ENCODE measurements around the gene NMBR.

The NMBR gene

DNA sequence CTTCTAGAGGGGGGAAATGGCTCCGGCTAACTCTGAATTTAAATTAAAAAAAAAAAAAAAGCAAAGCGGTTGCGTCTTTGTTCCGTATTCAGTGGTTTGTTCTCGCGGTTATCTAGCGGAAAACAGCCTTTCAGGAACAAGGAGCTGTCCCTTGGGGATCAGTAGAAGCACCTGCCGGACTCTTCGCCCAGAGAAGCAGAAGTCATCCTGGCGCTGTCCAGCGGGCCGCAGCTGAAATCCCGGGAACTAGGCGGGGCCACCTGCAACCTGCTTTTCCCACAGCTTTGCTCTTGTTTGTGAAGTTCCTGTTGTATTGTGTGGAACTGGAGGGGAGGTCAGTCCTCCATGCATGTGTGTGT is 58.1 kb downstream of the NMBR start:
- no peak for DNase-seq (ENCODE audit: extremely low read depth, low read depth)
- H3K4me3 ChIP-seq (replicated peaks; ENCODE audit: low read depth, low read length), result no peak overlapping the region
- TF ChIP-seq, protein P1, sequence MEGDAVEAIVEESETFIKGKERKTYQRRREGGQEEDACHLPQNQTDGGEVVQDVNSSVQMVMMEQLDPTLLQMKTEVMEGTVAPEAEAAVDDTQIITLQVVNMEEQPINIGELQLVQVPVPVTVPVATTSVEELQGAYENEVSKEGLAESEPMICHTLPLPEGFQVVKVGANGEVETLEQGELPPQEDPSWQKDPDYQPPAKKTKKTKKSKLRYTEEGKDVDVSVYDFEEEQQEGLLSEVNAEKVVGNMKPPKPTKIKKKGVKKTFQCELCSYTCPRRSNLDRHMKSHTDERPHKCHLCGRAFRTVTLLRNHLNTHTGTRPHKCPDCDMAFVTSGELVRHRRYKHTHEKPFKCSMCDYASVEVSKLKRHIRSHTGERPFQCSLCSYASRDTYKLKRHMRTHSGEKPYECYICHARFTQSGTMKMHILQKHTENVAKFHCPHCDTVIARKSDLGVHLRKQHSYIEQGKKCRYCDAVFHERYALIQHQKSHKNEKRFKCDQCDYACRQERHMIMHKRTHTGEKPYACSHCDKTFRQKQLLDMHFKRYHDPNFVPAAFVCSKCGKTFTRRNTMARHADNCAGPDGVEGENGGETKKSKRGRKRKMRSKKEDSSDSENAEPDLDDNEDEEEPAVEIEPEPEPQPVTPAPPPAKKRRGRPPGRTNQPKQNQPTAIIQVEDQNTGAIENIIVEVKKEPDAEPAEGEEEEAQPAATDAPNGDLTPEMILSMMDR (IDR thresholded peaks at IDR 0.05; ENCODE audit: low read depth, low read length, missing control alignments), result no peak

GRCh38 chr6:142087950-142088857 is 58.7 kb downstream of the NMBR start:
- TF ChIP-seq, protein P1 (IDR thresholded peaks at IDR 0.05; ENCODE audit: low read depth, low read length, missing control alignments), result no peak
- H3K4me3 ChIP-seq (replicated peaks; ENCODE audit: low read depth, low read length), result no peak overlapping the region
- DNase-seq (ENCODE audit: extremely low read depth, low read depth), result no peak

DNA sequence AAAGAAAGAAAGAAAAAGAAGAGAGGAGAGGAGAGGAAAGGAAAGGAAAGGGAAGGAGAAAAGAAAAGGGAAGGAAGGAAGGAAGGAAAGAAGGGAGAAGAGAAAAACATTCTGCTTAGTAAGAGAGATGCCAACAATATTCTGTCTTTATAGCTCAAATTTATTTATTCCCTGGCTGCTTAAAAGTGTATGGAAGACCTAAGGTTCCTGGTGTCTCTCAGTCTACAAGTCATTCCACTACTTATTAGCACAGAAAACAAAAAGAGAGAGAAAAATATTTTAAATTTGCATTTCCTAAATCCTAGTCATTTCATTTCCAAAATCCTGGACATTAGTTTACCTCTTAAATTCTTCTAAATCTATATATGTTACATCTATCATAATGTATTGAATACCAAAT is 67.8 kb downstream of the NMBR start:
- H3K4me3 ChIP-seq (replicated peaks; ENCODE audit: low read depth, low read length), result no peak overlapping the region
- TF ChIP-seq, protein P1 (IDR thresholded peaks at IDR 0.05; ENCODE audit: low read depth, low read length, missing control alignments), result no peak
- no peak for DNase-seq (ENCODE audit: extremely low read depth, low read depth)

- DNase-seq (ENCODE audit: extremely low read depth, low read depth), result no peak
- TF ChIP-seq, protein P1 (IDR thresholded peaks at IDR 0.05; ENCODE audit: low read depth, low read length, missing control alignments), result no peak
- H3K4me3 ChIP-seq (replicated peaks; ENCODE audit: low read depth, low read length), result no peak overlapping the region
Measured at GRCh38 chr6:142075516-142076101, 71.3 kb downstream of the NMBR start.

GRCh38 chr6:142074516-142074915 is 72.4 kb downstream of the NMBR start:
- no peak for DNase-seq (ENCODE audit: extremely low read depth, low read depth)
- no peak overlapping the region for H3K4me3 ChIP-seq (replicated peaks; ENCODE audit: low read depth, low read length)
- TF ChIP-seq, protein P1 (IDR thresholded peaks at IDR 0.05; ENCODE audit: low read depth, low read length, missing control alignments), result no peak

GRCh38 chr6:142071981-142072380 is 74.9 kb downstream of the NMBR start:
- no peak overlapping the region for H3K4me3 ChIP-seq (replicated peaks; ENCODE audit: low read depth, low read length)
- TF ChIP-seq, protein P1 (IDR thresholded peaks at IDR 0.05; ENCODE audit: low read depth, low read length, missing control alignments), result peak; percentile 14
- no peak for DNase-seq (ENCODE audit: extremely low read depth, low read depth)

Data from HFF-Myc (cell line).